DOHH2 (cell line): ENCODE measurements around the gene STX18.

Experiments used
- H3F3A ChIP-seq: fragments of 200-600 bp; sonication (generic), shearing (Covaris generic); 2 replicates; pipeline ENCODE4 v1.6.0; 2016; ENCODE audit warnings: antibody characterized with exemption, mild to moderate bottlenecking; ENCODE audit not compliant: control insufficient read depth, insufficient read depth
- H3K27ac ChIP-seq: fragments of 200-600 bp; sonication (generic); 2 replicates; pipeline ENCODE4 v1.5.1; 2014; ENCODE audit warnings: low read depth, mild to moderate bottlenecking, low read length, moderate library complexity
- H3K27me3 ChIP-seq: fragments of 200-600 bp; sonication (generic); 2 replicates; pipeline ENCODE4 v1.6.1; 2014; ENCODE audit warnings: mild to moderate bottlenecking, low read length, mixed read lengths; ENCODE audit not compliant: control insufficient read depth
- H3K36me3 ChIP-seq: fragments of 200-600 bp; sonication (generic); 2 replicates; pipeline ENCODE4 v1.6.1; 2014; ENCODE audit warnings: mild to moderate bottlenecking, low read length, moderate library complexity, mixed read lengths; ENCODE audit not compliant: control insufficient read depth
- H3K4me1 ChIP-seq: fragments of 200-600 bp; sonication (generic); 2 replicates; pipeline ENCODE4 v1.6.1; 2014; ENCODE audit warnings: mild to moderate bottlenecking, low read length, mixed read lengths; ENCODE audit not compliant: control insufficient read depth
- H3K4me2 ChIP-seq: fragments of 200-600 bp; sonication (generic); 2 replicates; pipeline ENCODE4 v1.6.0; 2014; ENCODE audit warnings: mild to moderate bottlenecking, low read length, moderate library complexity
- H3K4me3 ChIP-seq: fragments of 200-600 bp; sonication (generic); 2 replicates; pipeline ENCODE4 v1.5.1; 2014; ENCODE audit warnings: mild to moderate bottlenecking, low read length, mixed read lengths
- H3K79me2 ChIP-seq: fragments of 200-600 bp; sonication (generic); 2 replicates; pipeline ENCODE4 v1.6.1; 2014; ENCODE audit warnings: mild to moderate bottlenecking, low read length, mixed read lengths; ENCODE audit not compliant: control insufficient read depth
- H3K9me2 ChIP-seq: fragments of 200-600 bp; sonication (generic); replicated peaks from 2 replicates; pipeline ENCODE4 v1.6.1; 2014; ENCODE audit warnings: mild to moderate bottlenecking, low read length, mixed read lengths; ENCODE audit not compliant: control insufficient read depth
- H3K9me3 ChIP-seq: fragments of 200-600 bp; sonication (generic); 2 replicates; pipeline ENCODE4 v1.6.1; 2014; ENCODE audit warnings: antibody characterized with exemption, low read length, mixed read lengths; ENCODE audit not compliant: control insufficient read depth, insufficient read depth
- H4K20me1 ChIP-seq: fragments of 200-600 bp; sonication (generic); 2 replicates; pipeline ENCODE4 v1.6.0; 2014; ENCODE audit warnings: low read depth, mild to moderate bottlenecking, antibody characterized with exemption, low read length, moderate library complexity; ENCODE audit not compliant: control insufficient read depth, insufficient read depth
- CTCF ChIP-seq: fragments of 200-600 bp; sonication (generic); IDR thresholded peaks from one replicate; pipeline ENCODE4 v1.5.1; 2014; ENCODE audit warnings: antibody characterized with exemption, mild to moderate bottlenecking, low read depth, low read length; ENCODE audit not compliant: poor library complexity, severe bottlenecking
- EZH2phosphoT487 ChIP-seq: fragments of 200-600 bp; sonication (generic); IDR thresholded peaks from 2 replicates; pipeline ENCODE4 v1.6.1; 2017; ENCODE audit warnings: borderline replicate concordance, mild to moderate bottlenecking, antibody characterized with exemption, low read length, moderate library complexity, mixed read lengths

The STX18 gene

GRCh38 chr4:4492161-4492847 lies 49.5 kb downstream of the STX18 start:
- Histone ChIP-seq H3F3A (peaks cover 19% of the 10 kb centered on the region), H3K36me3 (no peaks in the 10 kb centered on the region), H3K4me3 (peak overlapping the region; percentile 59), H3K79me2 (peaks cover 38% of the 10 kb centered on the region), H3K9me2 (no peaks in the 10 kb centered on the region), H3K9me3 (no peaks in the 10 kb centered on the region), H3K4me1 (peaks cover 52% of the 10 kb centered on the region), H4K20me1 (peaks cover 5% of the 10 kb centered on the region; the same call in 1 of the 2 replicates), H3K27me3 (no peaks in the 10 kb centered on the region), H3K4me2 (peak overlapping the region; percentile 63), H3K27ac (peak overlapping the region; percentile 88)
- TF ChIP-seq CTCF (no peak), EZH2phosphoT487 (no peak)

- H3K36me3 ChIP-seq: no peaks in the 10 kb centered on the region
- peak overlapping the region; percentile 88 for H3K27ac ChIP-seq
- no peaks in the 10 kb centered on the region for H3K27me3 ChIP-seq
- H3K4me1 ChIP-seq: peaks cover 52% of the 10 kb centered on the region
- peak overlapping the region; percentile 59 for H3K4me3 ChIP-seq
- H3K79me2 ChIP-seq: peaks cover 43% of the 10 kb centered on the region
- no peak for TF ChIP-seq CTCF
- TF ChIP-seq EZH2phosphoT487: no peak
- peaks cover 19% of the 10 kb centered on the region for H3F3A ChIP-seq
- no peaks in the 10 kb centered on the region for H3K9me3 ChIP-seq
- peaks cover 5% of the 10 kb centered on the region; the same call in 1 of the 2 replicates for H4K20me1 ChIP-seq
- no peaks in the 10 kb centered on the region for H3K9me2 ChIP-seq
- H3K4me2 ChIP-seq: peak overlapping the region; percentile 63
Measured at GRCh38 chr4:4491396-4491893, 50.4 kb downstream of the STX18 start.

GRCh38 chr4:4490816-4491215 lies 51.0 kb downstream of the STX18 start:
- Histone ChIP-seq H3K4me3 (peak overlapping the region; percentile 59; the same call in 1 of the 2 replicates), H3K4me1 (peaks cover 52% of the 10 kb centered on the region), H3K79me2 (peaks cover 49% of the 10 kb centered on the region), H3K36me3 (no peaks in the 10 kb centered on the region), H3K9me2 (no peaks in the 10 kb centered on the region), H3K4me2 (peak overlapping the region; percentile 63), H3K9me3 (no peaks in the 10 kb centered on the region), H4K20me1 (peaks cover 5% of the 10 kb centered on the region; the same call in 1 of the 2 replicates), H3K27ac (peak overlapping the region; percentile 88), H3F3A (peaks cover 19% of the 10 kb centered on the region), H3K27me3 (no peaks in the 10 kb centered on the region)
- no peak for TF ChIP-seq EZH2phosphoT487
- TF ChIP-seq CTCF: no peak
